K562 (cell line): Measurements from ENCODE around the gene NCOA6.

Experiments
- CTCF ChIP-seq, 3 experiments: IDR thresholded peaks in 2 of 3; conservative IDR thresholded peaks in 1 of 3; 2 replicates each; pipeline ENCODE4 v1.5.1; 2011 to 2012; ENCODE audit warnings: low read length in 3 of 3, mild to moderate bottlenecking in 3 of 3, control low read depth in 2 of 3, improper control_type of control experiment in 1 of 3, inconsistent platforms in 1 of 3, low read depth in 1 of 3, mixed read lengths in 1 of 3, moderate library complexity in 1 of 3; ENCODE audit not compliant: insufficient read depth in 2 of 3
- HDAC6 ChIP-seq: IDR thresholded peaks from 2 replicates; pipeline ENCODE4 v1.6.1; 2012; ENCODE audit warnings: low read depth, mild to moderate bottlenecking, control low read depth, inconsistent platforms, low read length, moderate library complexity
- MEF2A ChIP-seq: IDR thresholded peaks from 2 replicates; pipeline ENCODE4 v1.6.1; 2011; ENCODE audit warnings: low read depth, mild to moderate bottlenecking, low read length, moderate library complexity; ENCODE audit not compliant: control insufficient read depth
- NFXL1 ChIP-seq: fragments of 450-650 bp; formaldehyde crosslinking; IDR thresholded peaks from 2 replicates; pipeline ENCODE4 v1.4.0; 2021; ENCODE audit warnings: mild to moderate bottlenecking
- NFYB ChIP-seq: IDR thresholded peaks from 2 replicates; pipeline ENCODE4 v1.6.1; 2011; ENCODE audit warnings: mild to moderate bottlenecking, moderate library complexity; ENCODE audit not compliant: insufficient read length; ENCODE audit errors: extremely low read depth
- YY1 ChIP-seq, 3 experiments: IDR thresholded peaks; 2 replicates each; pipeline ENCODE4 v1.6.1; 2011; ENCODE audit warnings: low read length in 2 of 3, mild to moderate bottlenecking in 2 of 3, moderate library complexity in 2 of 3, borderline replicate concordance in 1 of 3, control low read depth in 1 of 3, low read depth in 1 of 3; ENCODE audit not compliant: insufficient read depth in 3 of 3, insufficient replicate concordance in 2 of 3, control insufficient read depth in 1 of 3, insufficient read length in 1 of 3; ENCODE audit errors: extremely low read depth in 1 of 3
- ZNF79 ChIP-seq: fragments of 250-450 bp; sonication (Bioruptor Pico); IDR thresholded peaks from 2 replicates; pipeline ENCODE4 v1.4.0; 2020; ENCODE audit warnings: low read depth, mild to moderate bottlenecking, moderate library complexity

DNA sequence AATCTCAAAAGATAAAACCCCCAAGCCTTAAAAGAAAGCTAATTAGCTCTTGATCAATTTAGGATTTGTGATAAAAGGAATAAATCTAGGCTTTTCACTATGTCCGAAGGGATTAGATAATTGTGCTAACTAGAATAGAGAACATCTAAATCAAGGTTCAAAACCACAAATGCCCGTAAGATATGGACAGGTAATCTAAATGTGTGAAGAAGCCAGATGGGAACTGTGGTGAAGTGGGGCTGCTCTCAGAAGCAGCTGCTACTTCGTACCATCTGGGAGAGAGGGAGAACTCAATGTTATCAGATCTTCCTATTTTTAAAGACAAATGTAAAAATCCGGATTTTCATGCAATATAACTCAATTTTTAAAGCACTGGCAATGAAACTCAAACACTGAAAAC, 44.2 kb downstream of the NCOA6 start:
- TF ChIP-seq HDAC6 (no peak), ZNF79 (CRISPR knock-in tag) (no peak), NFYB (no peak), CTCF (IDR thresholded peaks at IDR 0.05 in 2 of 3, conservative IDR thresholded peaks at IDR 0.05 in 1 of 3; ENCODE audit: insufficient read depth in 2 of 3, low read depth in 1 of 3, low read length in 3 of 3) (no peak), YY1 (IDR thresholded peaks at IDR 0.05; ENCODE audit: borderline replicate concordance in 1 of 3, control insufficient read depth in 1 of 3, extremely low read depth in 1 of 3, insufficient read depth in 3 of 3, insufficient read length in 1 of 3, insufficient replicate concordance in 2 of 3, low read depth in 1 of 3, low read length in 2 of 3) (no peak), NFXL1 (no peak), MEF2A (no peak)
